HG03439 (cell line): Measurements from ENCODE around the gene MMP24OS.
"Not testable (repeated sequence)": the region's sequence is repeated elsewhere in the genome, so short reads cannot be mapped to it uniquely, and the experiment has no call there.

Source experiments
- ATAC-seq: cut with Tn5 transposase; IDR thresholded peaks from one replicate; pipeline ENCODE4 v1.9.1; 2021; ENCODE audit warnings: mild to moderate bottlenecking, moderate library complexity; ENCODE audit not compliant: unreplicated experiment

Gene MMP24OS

GRCh38 chr20:35276408-35276807 is 1.5 kb downstream of the MMP24OS start:
- ATAC-seq, result no peak

GRCh38 chr20:35275741-35276251 is 2.1 kb downstream of the MMP24OS start:
- ATAC-seq, result no peak

- ATAC-seq, result no peak
Observed at GRCh38 chr20:35274172-35275092, 3.5 kb downstream of the MMP24OS start.

GRCh38 chr20:35273449-35274171 is 4.3 kb downstream of the MMP24OS start:
- no peak for ATAC-seq

- no peak for ATAC-seq
Observed at GRCh38 chr20:35271904-35272303, 6.0 kb downstream of the MMP24OS start.

GRCh38 chr20:35271073-35271882 is 6.6 kb downstream of the MMP24OS start:
- ATAC-seq, result no peak

- ATAC-seq, result no peak
Observed at GRCh38 chr20:35270021-35270902, 7.7 kb downstream of the MMP24OS start.

- no peak for ATAC-seq
Observed at GRCh38 chr20:35269055-35269781, 8.7 kb downstream of the MMP24OS start.

- ATAC-seq, result no peak
Observed at GRCh38 chr20:35267092-35267491, 10.8 kb downstream of the MMP24OS start.

GRCh38 chr20:35264755-35265154 is 13.2 kb downstream of the MMP24OS start:
- no peak for ATAC-seq

GRCh38 chr20:35263532-35264341 is 14.2 kb downstream of the MMP24OS start:
- no peak for ATAC-seq

GRCh38 chr20:35262731-35263531 is 15.0 kb downstream of the MMP24OS start:
- ATAC-seq, result not testable (repeated sequence)

GRCh38 chr20:35262321-35262720 is 15.6 kb downstream of the MMP24OS start:
- not testable (repeated sequence) for ATAC-seq

GRCh38 chr20:35260426-35260825 is 17.5 kb downstream of the MMP24OS start:
- ATAC-seq, result no peak

GRCh38 chr20:35257175-35257909 is 20.6 kb downstream of the MMP24OS start:
- ATAC-seq, result no peak

GRCh38 chr20:35254448-35254999 is 23.4 kb downstream of the MMP24OS start:
- no peak for ATAC-seq

GRCh38 chr20:35253010-35253409 is 24.9 kb downstream of the MMP24OS start:
- no peak for ATAC-seq
